Heart right ventricle (tissue), 16 donors: ENCODE results near the gene NUP93. TPM values are rescaled to one million over a fixed set of nuclear protein-coding genes. Genes with fewer than 3 reads are reported as not detected.
"Not testable (repeated sequence)": the region's sequence is repeated elsewhere in the genome, so short reads cannot be mapped to it uniquely, and the experiment has no call there.

ENCODE experiments used
- ATAC-seq, 8 donors: fragments of 200-7000 bp; cut with Tn5 transposase; one replicate each; pipeline ENCODE4 v1.9.1; 2020; ENCODE audit warnings: mild to moderate bottlenecking in 8 of 8, moderate library complexity in 8 of 8, moderate number of reproducible peaks in 1 of 8
- DNase-seq, 2 donors: peaks; one replicate each; pipeline ENCODE4 v3.0.0-alpha.2; 2020
- H3K27ac ChIP-seq, 10 donors: fragments of 200-600 bp; sonication (generic) in 2 of 10; one replicate each; pipeline versions ENCODE4 v1.5.0 to v1.8.0; 2020 to 2022; ENCODE audit warnings: mild to moderate bottlenecking in 3 of 10
- H3K27me3 ChIP-seq, 7 donors: fragments of 200-600 bp; one replicate each; pipeline ENCODE4 v1.8.0; 2021 to 2022; ENCODE audit warnings: mild to moderate bottlenecking in 2 of 7
- H3K36me3 ChIP-seq, 9 donors: fragments of 200-600 bp; sonication (generic) in 1 of 9; one replicate each; pipeline versions ENCODE4 v1.5.0 to v1.8.0; 2020 to 2022; ENCODE audit warnings: mild to moderate bottlenecking in 2 of 9
- H3K4me1 ChIP-seq, 9 donors: fragments of 200-600 bp; sonication (generic) in 1 of 9; one replicate each; pipeline versions ENCODE4 v1.5.0 to v1.8.0; 2020 to 2022; ENCODE audit warnings: mild to moderate bottlenecking in 4 of 9
- H3K4me3 ChIP-seq, 10 donors: fragments of 200-600 bp; sonication (generic) in 2 of 10; one replicate each; pipeline versions ENCODE4 v1.5.0 to v1.8.0; 2020 to 2022; ENCODE audit warnings: mild to moderate bottlenecking in 7 of 10, moderate library complexity in 2 of 10
- H3K9me3 ChIP-seq, 11 donors: fragments of 200-600 bp in 10 of 11; sonication (generic) in 2 of 11; one replicate each; pipeline versions ENCODE4 v1.5.0 to v1.8.0; 2013 to 2022; ENCODE audit warnings: mild to moderate bottlenecking in 2 of 11, control low read depth in 1 of 11, moderate library complexity in 1 of 11
- CTCF ChIP-seq, 9 donors: fragments of 200-600 bp; sonication (generic) in 2 of 9; IDR thresholded peaks; one replicate each; pipeline versions ENCODE4 v1.5.0 to v1.8.0; 2021 to 2022; ENCODE audit warnings: antibody characterized with exemption in 9 of 9, mild to moderate bottlenecking in 5 of 9, moderate library complexity in 1 of 9
- WGBS, 2 donors: extraction: QIAGEN DNeasy Blood & Tissue Kit; methylation state at CpG; one replicate each; pipeline ENCODE4 v1.1.7; 2013; ENCODE audit warnings: inconsistent platforms in 1 of 2; 5-methylcytosine and 5-hydroxymethylcytosine counted together
- intact Hi-C, 10 donors: fragments of 100-400 bp; cut with DNase I; formaldehyde crosslinking; loops; one replicate each; pipeline versions ENCODE4 v1.11.1 to v1.14.2; 2022
- polyA plus RNA-seq, 2 donors: library from polyadenylated mRNA; stranded (reverse); fragments of 200-250 nt; gene quantifications; one replicate each; pipeline ENCODE4 v1.2.3, GENCODE V29; 2013
- total RNA-seq, 10 donors: library from RNA; stranded (reverse); fragmentation: NEBNext Ultra II Directional in 3 of 10; extraction: Animal tissue kit (Norgen Biotek cat#: 25700) in 3 of 10; gene quantifications; one replicate each; pipeline versions ENCODE4 v1.2.1 to v1.2.4, GENCODE V29; 2021 to 2023
- donor health status: Arrhythmogenic right ventricular cardiomyopathy.
- donor health status: ischemic (EF 13 %, LVEDD 7.1; RV severe dilation, severe dysfunction).
- donor health status: healthy with polysubstance abuse.
- donor health status: DM: no; HTN: yes; CAD: no.
- donor health status: DM: no; HTN: no; CAD: no.
- donor health status: ischemic (EF 25% LVEDD 6.9; RV normal size, moderate dysfunction).
- donor health status: ischemic (EF 25% LVEDD 5.7; RV mildly dilated, moderate dysfunction).
- donor health status: healthy.
- donor health status: DM: yes; HTN: yes; CAD: no.
- donor health status: Ischemic cardiomyopathy.
- donor health status: ischemic (EF 35%, LVEDD 5.7; RV mildly dilated, moderate dysfunction).
- donor health status: nonischemic (EF 11% LVEDD 7.7; RV severe dilation, severe dysfunction).
- donor health status: DM: yes; HTN: yes; CAD: no.
- donor health status: PGD.
- donor health status: ischemic (EF 29% LVEDD 5.4; RV normal size, mild dysfunction).
- donor health status: nonischemic (EF 23%, LVEDD 6.1; RV moderate dilation, normal function).

NUP93 gene
- total and polyA plus RNA-seq, 12 donors, result 25.4 to 34.8 (median 27.6) TPM

- 82 to 84% methylated on average over 3 of the region's 3 CpGs for WGBS, 2 donors
- H3K36me3 ChIP-seq, result no peaks in the 10 kb centered on the region
- no peaks in the 10 kb centered on the region for H3K4me1 ChIP-seq
- H3K9me3 ChIP-seq, result no peaks in the 10 kb centered on the region
- intact Hi-C loops, result no loop called here
- peaks cover 0 to 3% (median 0%) of the 10 kb centered on the region in 7 donors for H3K27me3 ChIP-seq
- H3K27ac ChIP-seq, result no peak overlapping the region
- DNase-seq (no peak), ATAC-seq (no peak)
- no peak for TF ChIP-seq CTCF (IDR thresholded peaks at IDR 0.05)
- H3K4me3 ChIP-seq, result no peak overlapping the region
Observed at GRCh38 chr16:56716761-56717160, 13.2 kb upstream of the NUP93 start.

GRCh38 chr16:56717532-56717931, 12.4 kb upstream of the NUP93 start:
- ATAC-seq, H3K9me3 ChIP-seq, H3K36me3 ChIP-seq, H3K27me3 ChIP-seq, H3K4me3 ChIP-seq, intact Hi-C loops, H3K4me1 ChIP-seq, DNase-seq, H3K27ac ChIP-seq: not testable (repeated sequence)
- 87 to 93% methylated on average over 2 of the region's 2 CpGs for WGBS, 2 donors

- Histone ChIP-seq H3K27ac (no peak overlapping the region), H3K4me3 (no peak overlapping the region), H3K9me3 (no peaks in the 10 kb centered on the region), H3K4me1 (no peaks in the 10 kb centered on the region), H3K36me3 (no peaks in the 10 kb centered on the region), H3K27me3 (no peaks in the 10 kb centered on the region)
- ATAC-seq (no peak), DNase-seq (no peak)
- 66 to 72% methylated on average over 5 of the region's 5 CpGs for WGBS, 2 donors
- TF ChIP-seq CTCF (IDR thresholded peaks at IDR 0.05), result no peak
- intact Hi-C loops, result no loop called here
Observed at GRCh38 chr16:56722200-56722842, 7.6 kb upstream of the NUP93 start.

GRCh38 chr16:56724191-56724590, 5.7 kb upstream of the NUP93 start:
- WGBS, 2 donors, result 87 to 91% methylated on average over 3 of the region's 3 CpGs
- no peak for TF ChIP-seq CTCF (IDR thresholded peaks at IDR 0.05)
- Histone ChIP-seq H3K4me1 (peaks cover 0 to 10% (median 8%) of the 10 kb centered on the region in 9 donors), H3K9me3 (no peaks in the 10 kb centered on the region), H3K27me3 (no peaks in the 10 kb centered on the region), H3K27ac (no peak overlapping the region), H3K4me3 (no peak overlapping the region), H3K36me3 (no peaks in the 10 kb centered on the region)
- no peak for ATAC-seq
- no peak for DNase-seq
- intact Hi-C loops, result no loop called here

GRCh38 chr16:56726283-56726682, 3.6 kb upstream of the NUP93 start:
- ATAC-seq (no peak), DNase-seq (no peak)
- TF ChIP-seq CTCF (IDR thresholded peaks at IDR 0.05), result no peak
- H3K9me3 ChIP-seq, result no peaks in the 10 kb centered on the region
- no peak overlapping the region for H3K4me3 ChIP-seq
- WGBS, 2 donors, result 88 to 89% methylated on average over 2 of the region's 2 CpGs
- peaks cover 3 to 24% (median 18%) of the 10 kb centered on the region in 9 donors for H3K4me1 ChIP-seq
- intact Hi-C loops, result no loop called here
- no peaks in the 10 kb centered on the region for H3K27me3 ChIP-seq
- H3K27ac ChIP-seq, result no peak overlapping the region
- no peaks in the 10 kb centered on the region for H3K36me3 ChIP-seq
